Measurements from ENCODE around the gene KNSTRN.

- TF ChIP-seq CTCF (conservative IDR thresholded peaks at IDR 0.05): no peak
- TF ChIP-seq ZFX (IDR thresholded peaks at IDR 0.05): no peak
Measured at GRCh38 chr15:40425681-40426080, 43.2 kb downstream of the KNSTRN start.
